ENCODE results near the gene STXBP1. TPM values are rescaled to one million over a fixed set of nuclear protein-coding genes. Genes with fewer than 3 reads are reported as not detected.

Gene STXBP1
- total RNA-seq, 2 donors from 2014 or later: 32.2 to 47.6 TPM

DNA sequence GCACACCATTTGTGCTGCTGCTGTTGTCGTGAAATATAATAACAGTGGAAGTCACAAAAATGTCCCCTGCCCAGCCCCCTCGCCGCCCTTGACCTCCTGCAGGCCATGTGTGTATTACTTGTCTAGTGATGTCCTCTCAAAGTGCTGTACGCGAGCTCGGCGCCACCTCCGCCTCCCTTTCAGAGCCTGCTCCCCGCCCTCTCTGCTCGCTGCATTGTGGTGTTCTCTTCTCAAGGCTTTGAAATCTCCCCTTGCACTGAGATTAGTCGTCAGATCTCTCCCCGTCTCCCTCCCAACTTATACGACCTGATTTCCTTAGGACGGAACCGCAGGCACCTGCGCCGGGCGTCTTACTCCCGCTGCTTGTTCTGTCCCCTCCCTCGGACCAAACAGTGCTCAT, 80.0 kb downstream of the STXBP1 start:
- Histone ChIP-seq H3K27me3 (replicated peaks; ENCODE audit: insufficient read depth) (no peaks in the 10 kb centered on the region), H3K4me3 (no peak overlapping the region), H3K27ac (no peak overlapping the region), H3K4me1 (replicated peaks) (no peaks in the 10 kb centered on the region), H3K9me3 (no peaks in the 10 kb centered on the region), H3K36me3 (no peaks in the 10 kb centered on the region)
- intact Hi-C loops (cut with DNase I): no loop called here
- no peak for TF ChIP-seq POLR2A (IDR thresholded peaks at IDR 0.05)
- no peak for TF ChIP-seq POLR2AphosphoS5 (IDR thresholded peaks at IDR 0.05)
- no peak for DNase-seq (ENCODE audit: low spot score)
- WGBS: 82% methylated on average over 20 of the region's 20 CpGs

DNA sequence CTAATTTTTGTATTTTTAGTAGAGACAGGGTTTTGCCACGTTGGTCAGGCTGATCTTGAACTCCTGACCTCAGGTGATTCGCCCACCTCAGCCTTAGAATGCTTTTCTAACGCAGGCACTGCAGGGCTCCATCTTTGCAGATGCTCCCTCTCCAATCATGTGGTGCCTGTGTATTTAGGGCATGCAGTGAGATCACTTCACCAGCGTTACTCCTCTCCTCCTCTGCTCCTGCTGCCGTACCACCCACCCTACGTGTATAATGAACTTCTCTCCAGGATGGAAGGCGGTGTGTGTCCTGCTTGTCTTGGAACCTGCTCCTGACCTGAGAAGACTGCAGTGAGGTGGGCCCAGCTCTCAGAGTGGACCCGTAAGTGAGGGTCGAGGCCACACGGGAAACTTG, 81.1 kb downstream of the STXBP1 start:
- intact Hi-C loops (cut with DNase I): no loop called here
- Histone ChIP-seq H3K4me3 (no peak overlapping the region), H3K9me3 (no peaks in the 10 kb centered on the region), H3K27ac (no peak overlapping the region), H3K27me3 (replicated peaks; ENCODE audit: insufficient read depth) (no peaks in the 10 kb centered on the region), H3K36me3 (no peaks in the 10 kb centered on the region), H3K4me1 (replicated peaks) (no peaks in the 10 kb centered on the region)
- TF ChIP-seq, protein P1, sequence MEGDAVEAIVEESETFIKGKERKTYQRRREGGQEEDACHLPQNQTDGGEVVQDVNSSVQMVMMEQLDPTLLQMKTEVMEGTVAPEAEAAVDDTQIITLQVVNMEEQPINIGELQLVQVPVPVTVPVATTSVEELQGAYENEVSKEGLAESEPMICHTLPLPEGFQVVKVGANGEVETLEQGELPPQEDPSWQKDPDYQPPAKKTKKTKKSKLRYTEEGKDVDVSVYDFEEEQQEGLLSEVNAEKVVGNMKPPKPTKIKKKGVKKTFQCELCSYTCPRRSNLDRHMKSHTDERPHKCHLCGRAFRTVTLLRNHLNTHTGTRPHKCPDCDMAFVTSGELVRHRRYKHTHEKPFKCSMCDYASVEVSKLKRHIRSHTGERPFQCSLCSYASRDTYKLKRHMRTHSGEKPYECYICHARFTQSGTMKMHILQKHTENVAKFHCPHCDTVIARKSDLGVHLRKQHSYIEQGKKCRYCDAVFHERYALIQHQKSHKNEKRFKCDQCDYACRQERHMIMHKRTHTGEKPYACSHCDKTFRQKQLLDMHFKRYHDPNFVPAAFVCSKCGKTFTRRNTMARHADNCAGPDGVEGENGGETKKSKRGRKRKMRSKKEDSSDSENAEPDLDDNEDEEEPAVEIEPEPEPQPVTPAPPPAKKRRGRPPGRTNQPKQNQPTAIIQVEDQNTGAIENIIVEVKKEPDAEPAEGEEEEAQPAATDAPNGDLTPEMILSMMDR (IDR thresholded peaks at IDR 0.05): no peak
- no peak for TF ChIP-seq POLR2A (IDR thresholded peaks at IDR 0.05)
- no peak for TF ChIP-seq POLR2AphosphoS5 (IDR thresholded peaks at IDR 0.05)
- no peak for DNase-seq (ENCODE audit: low spot score)
- 91% methylated on average over 10 of the region's 10 CpGs for WGBS

DNA sequence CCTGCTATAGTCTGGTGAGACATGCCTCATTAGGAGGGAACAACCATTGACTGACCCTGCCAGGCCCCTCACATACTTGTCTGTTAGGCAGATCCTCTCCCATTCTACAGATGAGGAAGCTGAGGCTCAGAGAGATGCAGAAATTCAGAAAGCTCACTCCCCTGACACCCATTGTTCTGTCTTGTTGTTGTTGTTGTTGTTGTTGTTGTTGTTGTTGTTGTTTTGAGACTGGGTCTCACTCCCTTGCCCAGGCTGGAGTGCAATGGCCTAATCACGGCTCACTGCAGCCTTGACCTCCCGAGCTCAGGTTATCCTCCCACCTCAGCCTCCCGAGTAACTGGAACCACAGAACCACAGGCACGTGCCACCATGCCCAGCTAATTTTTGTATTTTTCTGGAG, 81.6 kb downstream of the STXBP1 start:
- DNase-seq (ENCODE audit: low spot score): no peak
- H3K9me3 ChIP-seq: no peaks in the 10 kb centered on the region
- no peaks in the 10 kb centered on the region for H3K4me1 ChIP-seq (replicated peaks)
- H3K27ac ChIP-seq: no peak overlapping the region
- WGBS: 95% methylated on average over 4 of the region's 4 CpGs
- no peak overlapping the region for H3K4me3 ChIP-seq
- intact Hi-C loops (cut with DNase I): no loop called here
- no peak for TF ChIP-seq POLR2AphosphoS5 (IDR thresholded peaks at IDR 0.05)
- TF ChIP-seq, protein P1 (IDR thresholded peaks at IDR 0.05): no peak
- no peak for TF ChIP-seq POLR2A (IDR thresholded peaks at IDR 0.05)
- no peaks in the 10 kb centered on the region for H3K27me3 ChIP-seq (replicated peaks; ENCODE audit: insufficient read depth)
- no peaks in the 10 kb centered on the region for H3K36me3 ChIP-seq

DNA sequence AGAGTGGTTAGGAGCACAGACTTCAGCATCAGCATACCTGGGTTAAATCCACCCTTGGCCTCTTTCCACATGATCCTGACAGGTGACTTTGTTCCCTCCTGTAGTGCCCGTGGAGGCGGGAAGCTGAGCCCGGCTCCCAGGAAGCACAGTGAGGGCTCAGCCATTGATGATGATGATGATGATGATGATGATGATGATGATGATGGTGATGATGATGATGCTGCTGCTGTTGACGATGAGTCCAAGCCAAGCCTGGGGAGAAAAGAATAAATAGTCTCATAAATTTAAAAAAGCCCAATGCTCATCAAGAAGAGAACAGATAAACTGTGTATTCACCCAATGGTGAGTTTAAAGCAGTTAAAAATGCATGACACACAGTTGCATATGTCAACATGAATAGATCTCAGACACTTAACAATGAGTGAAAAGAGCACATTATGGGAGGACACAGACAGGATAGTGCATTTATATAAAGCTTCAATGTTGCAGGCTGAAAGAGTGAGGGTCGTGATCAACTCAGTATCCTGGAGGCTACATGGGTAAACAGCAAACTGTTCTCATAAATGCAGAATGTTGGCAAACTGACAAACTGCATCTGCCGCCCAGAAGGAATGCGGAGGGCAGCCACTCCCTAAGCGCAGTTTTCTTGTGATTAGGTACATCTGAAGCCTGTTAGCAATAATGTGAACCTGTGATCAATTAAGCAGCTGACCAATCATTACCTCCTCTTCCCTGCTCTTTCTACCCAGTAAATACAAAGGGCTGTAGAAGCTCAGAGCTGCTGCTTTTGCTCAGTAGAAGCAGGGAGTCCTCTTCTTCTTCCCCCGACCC, 83.0 kb downstream of the STXBP1 start:
- H3K27me3 ChIP-seq (replicated peaks; ENCODE audit: insufficient read depth): no peaks in the 10 kb centered on the region
- 41% methylated on average over 9 of the region's 9 CpGs for WGBS
- TF ChIP-seq, protein P1 (IDR thresholded peaks at IDR 0.05): no peak
- TF ChIP-seq POLR2AphosphoS5 (IDR thresholded peaks at IDR 0.05): no peak
- TF ChIP-seq POLR2A (IDR thresholded peaks at IDR 0.05): no peak
- intact Hi-C loops (cut with DNase I): no loop called here
- no peak overlapping the region for H3K27ac ChIP-seq
- no peaks in the 10 kb centered on the region for H3K4me1 ChIP-seq (replicated peaks)
- no peaks in the 10 kb centered on the region for H3K9me3 ChIP-seq
- no peak for DNase-seq (ENCODE audit: low spot score)
- H3K36me3 ChIP-seq: no peaks in the 10 kb centered on the region
- H3K4me3 ChIP-seq: no peak overlapping the region

DNA sequence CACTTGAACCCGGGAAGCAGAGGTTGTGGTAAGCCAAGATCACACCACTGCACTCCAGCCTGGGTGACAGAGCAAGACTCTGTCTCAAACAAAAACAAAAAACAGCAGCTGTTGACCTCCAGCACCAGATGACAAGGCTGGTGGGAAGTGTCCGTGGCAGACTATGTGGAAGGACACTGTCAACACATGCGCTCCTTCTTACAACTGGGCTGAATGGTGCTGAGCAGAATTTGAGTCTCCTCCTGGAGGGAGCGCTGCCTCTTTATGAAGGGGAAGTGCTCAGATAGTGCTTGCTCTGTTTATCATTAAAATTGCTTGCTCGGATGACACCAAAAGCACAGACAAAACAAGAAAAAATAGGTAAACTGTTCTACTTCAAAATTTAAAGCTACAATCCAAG, 85.5 kb downstream of the STXBP1 start:
- H3K27ac ChIP-seq: no peak overlapping the region
- 74% methylated on average over 5 of the region's 5 CpGs for WGBS
- intact Hi-C loops (cut with DNase I): no loop called here
- no peaks in the 10 kb centered on the region for H3K36me3 ChIP-seq
- no peak for DNase-seq (ENCODE audit: low spot score)
- no peaks in the 10 kb centered on the region for H3K27me3 ChIP-seq (replicated peaks; ENCODE audit: insufficient read depth)
- no peak overlapping the region for H3K4me3 ChIP-seq
- TF ChIP-seq POLR2A (IDR thresholded peaks at IDR 0.05): no peak
- H3K9me3 ChIP-seq: no peaks in the 10 kb centered on the region
- H3K4me1 ChIP-seq (replicated peaks): no peaks in the 10 kb centered on the region

DNA sequence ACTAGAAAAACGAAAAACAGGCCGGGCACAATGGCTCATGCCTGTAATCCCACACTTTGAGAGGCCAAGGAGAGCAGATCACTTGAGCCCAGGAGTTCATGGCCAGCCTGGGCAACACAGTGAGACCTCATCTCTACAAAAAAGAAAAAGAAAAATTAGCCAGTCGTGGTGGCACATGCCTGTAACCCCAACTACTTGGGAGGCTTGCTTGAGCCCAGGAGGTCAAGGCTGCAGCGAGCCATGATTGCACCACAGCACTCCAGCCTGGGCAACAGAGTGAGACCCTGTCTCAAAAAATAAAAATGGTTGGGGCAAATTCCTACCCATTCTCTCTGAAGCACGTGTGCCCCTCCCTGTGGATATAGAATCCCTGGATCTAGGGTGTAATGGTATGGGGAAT, 86.3 kb downstream of the STXBP1 start:
- H3K4me3 ChIP-seq: no peak overlapping the region
- WGBS: 91% methylated on average over 5 of the region's 5 CpGs
- no peaks in the 10 kb centered on the region for H3K36me3 ChIP-seq
- H3K4me1 ChIP-seq (replicated peaks): no peaks in the 10 kb centered on the region
- intact Hi-C loops (cut with DNase I): no loop called here
- TF ChIP-seq POLR2AphosphoS5 (IDR thresholded peaks at IDR 0.05): no peak
- H3K27ac ChIP-seq: no peak overlapping the region
- H3K27me3 ChIP-seq (replicated peaks; ENCODE audit: insufficient read depth): no peaks in the 10 kb centered on the region
- no peaks in the 10 kb centered on the region for H3K9me3 ChIP-seq
- no peak for DNase-seq (ENCODE audit: low spot score)
